GM18508 (cell line): ENCODE measurements around the gene THADA.
"Not testable (repeated sequence)": the region's sequence is repeated elsewhere in the genome, so short reads cannot be mapped to it uniquely, and the experiment has no call there.

Experiments used
- ATAC-seq: cut with Tn5 transposase; IDR thresholded peaks from one replicate; pipeline ENCODE4 v1.9.1; 2021; ENCODE audit warnings: moderate number of reproducible peaks; ENCODE audit not compliant: insufficient read depth, unreplicated experiment

THADA gene

GRCh38 chr2:43397821-43398220 lies 198.0 kb downstream of the THADA start:
- no peak for ATAC-seq

DNA sequence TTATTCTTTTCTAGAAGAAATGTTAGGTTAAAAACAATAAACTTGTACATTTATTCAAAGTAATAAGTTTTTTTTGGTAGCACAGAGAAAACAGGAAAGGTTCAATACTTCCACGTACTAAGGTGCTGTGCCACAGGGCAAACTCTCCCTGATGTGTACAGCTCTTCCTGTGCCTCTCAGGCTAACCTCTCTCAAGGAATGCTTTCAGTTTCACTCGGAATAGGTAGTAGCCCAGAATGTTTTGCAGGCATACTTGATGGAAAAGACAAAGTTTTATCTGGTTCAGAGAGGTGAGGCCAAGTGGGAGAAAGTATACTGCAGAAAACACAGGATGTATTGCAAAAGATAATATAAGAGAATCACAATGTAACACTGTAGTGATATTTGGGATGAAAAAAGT lies 198.4 kb downstream of the THADA start:
- ATAC-seq = no peak

- not testable (repeated sequence) for ATAC-seq
Measured at GRCh38 chr2:43396344-43396743, 199.5 kb downstream of the THADA start.

- ATAC-seq = no peak
Measured at GRCh38 chr2:43393918-43394317, 201.9 kb downstream of the THADA start.

GRCh38 chr2:43391878-43392215 lies 204.0 kb downstream of the THADA start:
- ATAC-seq = no peak

DNA sequence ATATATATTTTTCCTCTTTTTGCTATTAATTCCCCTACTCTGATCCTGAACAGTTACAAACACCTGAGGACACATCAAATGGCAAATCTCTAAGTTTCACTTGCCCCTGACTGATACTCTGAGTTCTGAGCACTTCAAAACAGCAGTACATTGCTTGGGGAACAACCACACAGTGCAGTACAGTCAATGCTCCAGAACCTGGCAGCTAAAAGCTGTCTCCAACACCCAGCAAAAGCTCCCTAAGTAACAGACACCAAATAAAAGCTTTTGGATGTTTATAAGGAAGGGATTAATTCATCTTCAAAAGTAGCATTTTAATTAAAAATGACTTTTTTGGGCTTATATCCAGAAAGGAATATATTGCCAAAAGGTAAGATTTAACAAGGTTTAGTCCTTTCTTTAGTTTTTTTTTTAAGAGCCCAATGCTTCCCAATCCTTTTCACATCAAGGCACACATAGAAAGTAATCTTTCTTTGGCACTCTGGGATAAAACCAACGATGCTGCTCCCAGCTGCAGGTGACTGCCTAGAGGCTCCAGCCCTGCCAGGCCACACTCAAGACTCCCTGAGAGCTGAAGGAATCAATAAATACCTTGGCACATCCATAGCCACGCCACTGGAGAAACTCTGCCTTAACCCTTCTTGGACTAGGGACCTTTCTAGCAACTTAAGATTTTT lies 204.5 kb downstream of the THADA start:
- no peak for ATAC-seq

- no peak for ATAC-seq
Measured at GRCh38 chr2:43389581-43390466, 206.0 kb downstream of the THADA start.

DNA sequence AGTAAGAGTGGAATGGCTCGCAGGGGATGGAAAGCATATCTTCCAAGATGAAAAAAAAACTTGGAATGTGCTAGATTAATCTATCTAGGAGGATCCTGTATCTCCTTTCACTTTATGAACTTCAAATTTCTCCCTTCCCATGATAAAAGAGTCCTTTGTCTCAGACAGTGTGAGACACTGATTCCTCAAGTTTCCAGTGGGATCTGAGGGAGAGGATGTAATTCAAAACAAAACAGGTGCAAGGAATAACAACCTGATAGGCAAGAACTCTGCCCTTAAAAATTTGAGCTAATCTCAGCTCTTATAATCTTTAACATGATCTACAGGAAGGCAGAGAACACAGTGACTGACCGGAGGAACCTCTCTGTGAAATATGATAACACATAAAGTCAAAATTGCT lies 207.5 kb downstream of the THADA start:
- ATAC-seq = no peak

DNA sequence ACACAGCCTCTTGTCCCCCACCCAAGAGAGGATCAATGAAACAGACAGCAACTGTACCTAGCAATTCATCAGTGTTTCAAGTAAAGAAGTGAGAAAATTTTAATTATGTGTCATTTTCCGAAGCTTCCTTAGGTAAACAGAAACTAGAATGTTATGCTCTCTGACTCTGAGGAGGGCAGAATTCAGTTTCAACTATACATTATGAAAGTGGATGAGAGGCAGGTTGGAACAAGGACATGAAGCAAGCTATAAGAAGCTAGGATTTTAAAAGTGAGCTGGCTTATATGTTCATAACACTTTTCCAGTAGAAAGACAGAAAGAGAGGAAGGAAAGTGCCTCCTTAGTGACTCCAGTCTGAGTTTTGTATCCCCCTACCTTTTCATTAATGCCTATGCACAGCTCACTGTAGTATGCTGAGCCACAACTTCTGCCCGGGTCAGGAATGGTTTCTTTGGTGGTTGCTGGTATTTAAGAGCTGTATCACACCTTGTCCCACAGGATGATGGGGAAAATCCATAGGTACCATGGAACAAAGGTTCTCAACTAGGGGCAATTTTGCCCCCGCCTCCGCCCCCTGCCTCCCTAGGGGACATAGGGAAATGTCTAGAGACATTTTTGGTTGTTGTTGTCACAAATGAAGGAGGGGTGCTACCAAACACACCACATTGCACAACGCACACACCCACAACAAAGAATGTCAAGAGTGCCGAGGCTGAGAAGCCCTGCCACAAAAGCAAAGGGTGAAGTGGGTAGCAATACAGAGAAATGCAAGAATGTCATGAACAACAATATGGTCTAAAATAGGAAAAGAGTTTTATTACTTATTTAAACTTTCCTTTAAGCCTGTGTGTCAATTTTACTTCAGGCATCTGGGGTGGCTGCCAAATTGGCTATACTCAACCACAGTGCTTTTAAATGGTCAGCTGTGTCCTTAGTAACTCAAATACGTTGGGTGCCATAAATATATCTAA lies 208.5 kb downstream of the THADA start:
- ATAC-seq = peak; percentile 51

DNA sequence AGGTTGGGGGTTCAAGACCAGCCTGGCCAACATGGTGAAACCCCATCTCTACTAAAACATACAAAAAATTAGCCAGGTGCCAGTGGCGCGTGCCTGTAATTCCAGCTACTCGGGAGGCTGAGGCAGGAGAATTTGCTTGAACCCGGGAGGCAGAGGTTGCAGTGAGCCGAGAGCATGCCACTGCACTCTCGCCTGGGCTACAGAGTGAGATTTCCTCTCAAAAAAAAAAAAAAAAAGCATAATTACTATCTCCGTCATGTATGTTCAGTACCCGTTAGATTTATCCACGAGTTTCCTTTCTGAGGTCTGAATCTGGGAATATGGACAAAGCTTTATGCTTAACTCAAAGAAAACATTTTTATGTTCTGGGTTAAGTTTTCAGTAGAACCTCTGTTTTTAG lies 209.2 kb downstream of the THADA start:
- not testable (repeated sequence) for ATAC-seq

DNA sequence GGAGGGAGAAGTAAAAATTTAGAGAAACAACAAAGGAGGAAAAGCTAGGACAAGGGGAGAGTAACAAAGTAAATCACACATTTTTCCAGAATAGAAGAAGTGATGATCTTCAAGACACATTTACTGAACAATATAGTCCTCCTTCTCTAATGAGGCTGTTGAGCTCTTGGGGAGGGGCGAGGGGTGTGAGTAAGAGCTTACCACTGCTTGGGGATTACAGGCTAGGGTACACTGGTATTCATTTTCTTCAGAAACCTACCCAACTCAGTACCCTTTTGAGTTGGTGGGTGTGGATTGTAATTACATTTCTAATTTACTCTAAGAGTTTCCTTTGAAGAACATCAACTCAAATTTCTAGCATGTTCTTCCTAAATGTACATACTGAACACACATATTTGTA lies 211.7 kb downstream of the THADA start:
- no peak for ATAC-seq

- ATAC-seq = no peak
Measured at GRCh38 chr2:43383533-43383932, 212.3 kb downstream of the THADA start.

GRCh38 chr2:43379494-43379893 lies 216.3 kb downstream of the THADA start:
- no peak for ATAC-seq

GRCh38 chr2:43377327-43377726 lies 218.5 kb downstream of the THADA start:
- no peak for ATAC-seq

DNA sequence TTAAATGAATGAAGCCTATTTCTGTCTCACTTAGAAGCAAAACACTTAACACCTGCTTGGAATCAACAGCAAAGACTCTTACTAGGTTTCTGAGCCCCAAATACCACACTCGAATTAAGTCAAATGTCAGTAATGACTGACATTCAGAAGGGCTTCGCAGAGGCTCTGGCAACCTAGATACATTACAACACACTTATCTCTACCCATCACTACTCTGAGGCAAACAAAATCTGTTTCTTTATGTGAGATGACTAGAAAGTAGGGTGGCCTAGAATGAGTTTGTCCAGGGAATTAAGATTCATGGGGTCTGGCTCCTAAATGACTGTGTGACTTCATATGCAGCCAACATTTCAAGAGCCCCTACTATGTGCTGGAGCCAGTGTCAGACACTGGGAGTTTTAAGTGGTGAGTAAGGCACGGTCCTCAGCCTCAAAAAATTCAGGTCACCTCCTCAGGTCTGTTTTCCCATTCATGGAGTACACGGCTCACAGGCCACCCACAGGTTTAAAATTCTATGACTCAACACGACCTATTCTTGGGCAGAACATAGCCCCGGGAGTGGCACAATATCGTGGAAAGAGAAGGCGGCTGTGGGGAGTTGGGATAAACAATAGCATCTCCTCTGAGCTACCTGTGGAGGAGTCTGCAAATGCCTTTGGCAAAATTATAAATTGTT lies 219.2 kb downstream of the THADA start:
- ATAC-seq = no peak

DNA sequence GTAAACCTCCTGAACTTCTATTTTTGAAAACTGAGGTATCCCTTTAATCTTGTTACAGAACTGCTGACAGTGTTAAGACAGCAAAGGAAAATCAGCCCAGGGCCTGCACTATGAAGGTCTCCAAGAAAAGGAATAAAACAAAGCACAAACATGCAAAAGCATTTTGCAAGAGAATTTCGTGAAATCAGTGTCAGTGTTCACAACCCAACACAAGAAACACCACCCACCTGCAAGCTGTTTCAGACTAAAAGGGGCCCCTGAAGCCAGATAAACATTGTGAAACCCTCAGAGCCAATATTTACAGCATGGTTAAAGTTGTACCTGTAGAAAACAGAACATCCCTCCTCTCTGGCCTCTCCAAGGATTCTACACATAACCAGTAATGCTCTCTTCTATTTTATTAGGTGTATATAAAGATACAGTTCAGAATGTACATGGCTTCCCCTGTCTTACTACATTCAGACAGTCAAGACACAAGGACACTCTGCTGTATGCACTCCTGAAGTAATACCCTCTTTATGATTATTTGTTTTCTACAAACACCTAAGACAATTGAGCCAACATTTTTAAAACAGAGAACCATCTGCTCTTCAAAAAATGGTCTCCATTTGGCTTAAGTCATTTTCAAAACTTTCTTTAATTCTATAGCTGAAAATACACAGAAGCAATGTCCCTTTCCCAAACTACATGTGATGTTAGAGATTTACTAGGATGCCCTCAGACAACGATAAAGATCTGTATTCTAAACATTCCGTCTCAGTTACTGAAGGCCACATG lies 219.9 kb downstream of the THADA start:
- no peak for ATAC-seq

GRCh38 chr2:43372416-43373081 lies 223.3 kb downstream of the THADA start:
- ATAC-seq = no peak

- ATAC-seq = no peak
Measured at GRCh38 chr2:43370705-43371104, 225.1 kb downstream of the THADA start.

DNA sequence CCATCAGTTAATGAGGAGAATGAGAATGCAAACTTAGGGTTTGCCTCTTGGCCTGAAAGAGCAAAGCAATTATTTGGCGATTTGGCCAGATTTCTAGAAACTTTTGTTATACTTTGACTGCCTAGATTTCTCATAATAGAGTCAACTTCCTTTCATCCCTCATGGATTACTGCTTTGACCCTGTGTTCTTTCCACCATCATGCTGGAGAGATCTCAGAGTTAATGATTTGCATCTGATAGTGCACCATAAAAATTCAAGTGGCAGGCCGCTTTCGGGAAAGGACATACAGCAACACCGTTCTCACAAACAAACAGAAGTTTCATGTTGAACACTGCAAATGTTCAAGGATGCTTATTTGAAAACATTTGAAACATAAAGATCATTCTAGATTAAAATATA lies 225.7 kb downstream of the THADA start:
- no peak for ATAC-seq
